HG03442 (cell line): ENCODE data around the gene ACIN1.

Experiments
- ATAC-seq: cut with Tn5 transposase; IDR thresholded peaks from one replicate; pipeline ENCODE4 v1.9.1; 2021; ENCODE audit warnings: mild to moderate bottlenecking, moderate library complexity; ENCODE audit not compliant: unreplicated experiment

The ACIN1 gene

GRCh38 chr14:23044840-23045239 is 50.1 kb downstream of the ACIN1 start:
- ATAC-seq: no peak

GRCh38 chr14:23043754-23044153 is 51.2 kb downstream of the ACIN1 start:
- no peak for ATAC-seq

GRCh38 chr14:23043145-23043544 is 51.8 kb downstream of the ACIN1 start:
- no peak for ATAC-seq

GRCh38 chr14:23042162-23042965 is 52.6 kb downstream of the ACIN1 start, which contains the start of gene PSMB11:
TSS of gene PSMB11 (plus strand) at chr14:23042212. CDS start at chr14:23042226, 14 bp downstream.
- ATAC-seq: no peak

GRCh38 chr14:23041729-23042128 is 53.2 kb downstream of the ACIN1 start:
- no peak for ATAC-seq

GRCh38 chr14:23040100-23040499 is 54.8 kb downstream of the ACIN1 start:
- ATAC-seq: no peak

- ATAC-seq: no peak
Observed at GRCh38 chr14:23035303-23036144, 59.4 kb downstream of the ACIN1 start.

GRCh38 chr14:23034498-23035302 is 60.2 kb downstream of the ACIN1 start, which contains the start of gene PSMB5:
TSS of gene PSMB5 (minus strand) at chr14:23034900. CDS start at chr14:23034881, 19 bp downstream.
- ATAC-seq: peak; percentile 94

- ATAC-seq: no peak
Observed at GRCh38 chr14:23033801-23034497, 61.0 kb downstream of the ACIN1 start.

GRCh38 chr14:23033251-23033727 is 61.6 kb downstream of the ACIN1 start:
- ATAC-seq: no peak

GRCh38 chr14:23030936-23031335 is 64.0 kb downstream of the ACIN1 start:
- no peak for ATAC-seq

- no peak for ATAC-seq
Observed at GRCh38 chr14:23028799-23029198, 66.1 kb downstream of the ACIN1 start.

- ATAC-seq: no peak
Observed at GRCh38 chr14:23025151-23025814, 69.7 kb downstream of the ACIN1 start.

GRCh38 chr14:23024612-23025075 is 70.3 kb downstream of the ACIN1 start:
- no peak for ATAC-seq

GRCh38 chr14:23023795-23024152 is 71.2 kb downstream of the ACIN1 start:
- ATAC-seq: no peak

GRCh38 chr14:23023022-23023794 is 71.7 kb downstream of the ACIN1 start:
- no peak for ATAC-seq

GRCh38 chr14:23021889-23022442 is 73.0 kb downstream of the ACIN1 start:
- no peak for ATAC-seq

- ATAC-seq: no peak
Observed at GRCh38 chr14:23021434-23021833, 73.5 kb downstream of the ACIN1 start.
